ENCODE measurements around the gene TTYH2.

TTYH2 gene

GRCh38 chr17:74235911-74236371 lies 22.6 kb downstream of the TTYH2 start:
- DNase-seq (ENCODE audit: low read depth): no peak
- no peak overlapping the region for H3K4me3 ChIP-seq (ENCODE audit: low read length)
- no peak for TF ChIP-seq CTCF (conservative IDR thresholded peaks at IDR 0.05; ENCODE audit: low read length)

DNA sequence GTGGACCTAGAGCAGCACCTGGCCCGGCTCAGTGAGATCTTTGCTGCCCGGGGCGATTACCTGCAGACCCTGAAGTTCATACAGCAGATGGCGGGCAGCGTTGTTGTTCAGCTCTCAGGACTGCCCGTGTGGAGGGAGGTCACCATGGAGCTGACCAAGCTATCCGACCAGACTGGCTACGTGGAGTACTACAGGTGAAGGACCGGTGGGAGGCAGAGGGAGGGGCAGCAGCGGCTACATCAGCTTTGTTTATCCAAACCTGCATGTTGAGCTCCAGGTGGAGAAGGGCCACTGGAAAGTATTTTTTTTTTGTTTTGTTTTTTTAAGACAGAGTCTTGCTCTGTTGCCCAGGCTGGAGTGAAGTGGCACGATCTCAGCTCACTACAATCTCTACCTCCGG lies 23.9 kb downstream of the TTYH2 start:
- no peak overlapping the region for H3K4me3 ChIP-seq (ENCODE audit: low read length)
- TF ChIP-seq CTCF (conservative IDR thresholded peaks at IDR 0.05; ENCODE audit: low read length): no peak
- DNase-seq (ENCODE audit: low read depth): no peak

- no peak for DNase-seq (ENCODE audit: low read depth)
- H3K4me3 ChIP-seq (ENCODE audit: low read length): no peak overlapping the region
- no peak for TF ChIP-seq CTCF (conservative IDR thresholded peaks at IDR 0.05; ENCODE audit: low read length)
Observed at GRCh38 chr17:74239172-74239571, 25.8 kb downstream of the TTYH2 start.

DNA sequence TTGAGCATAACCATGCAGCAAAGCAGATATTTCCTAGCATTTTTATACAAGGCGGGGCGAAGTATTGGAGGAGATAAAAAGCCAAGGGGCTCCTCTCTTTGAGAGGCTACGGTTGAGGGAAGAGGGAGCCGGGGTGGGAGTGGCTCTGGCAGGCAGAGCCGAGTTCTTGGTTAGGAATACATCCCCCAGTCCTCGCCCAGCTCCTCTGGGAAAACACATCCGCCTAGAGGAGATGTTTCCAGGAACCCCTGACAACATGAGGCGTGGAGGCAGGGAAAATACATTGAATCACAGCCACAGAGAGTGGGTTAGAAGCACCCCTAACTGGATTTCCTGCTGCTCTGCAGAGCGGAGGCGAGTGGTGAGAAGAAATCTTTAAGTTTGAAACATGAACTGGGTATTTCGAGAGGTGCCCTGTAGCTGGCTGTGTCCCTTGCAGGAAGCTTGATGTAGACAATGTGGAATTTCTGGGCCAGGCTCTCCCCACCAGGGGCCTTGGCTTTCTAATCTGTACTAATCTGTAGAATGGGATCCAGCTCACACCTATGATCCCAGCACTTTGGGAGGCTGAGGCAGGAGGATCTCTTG lies 27.3 kb downstream of the TTYH2 start:
- peak; percentile 2 for DNase-seq (ENCODE audit: low read depth)
- no peak for TF ChIP-seq CTCF (conservative IDR thresholded peaks at IDR 0.05; ENCODE audit: low read length)
- H3K4me3 ChIP-seq (ENCODE audit: low read length): no peak overlapping the region

DNA sequence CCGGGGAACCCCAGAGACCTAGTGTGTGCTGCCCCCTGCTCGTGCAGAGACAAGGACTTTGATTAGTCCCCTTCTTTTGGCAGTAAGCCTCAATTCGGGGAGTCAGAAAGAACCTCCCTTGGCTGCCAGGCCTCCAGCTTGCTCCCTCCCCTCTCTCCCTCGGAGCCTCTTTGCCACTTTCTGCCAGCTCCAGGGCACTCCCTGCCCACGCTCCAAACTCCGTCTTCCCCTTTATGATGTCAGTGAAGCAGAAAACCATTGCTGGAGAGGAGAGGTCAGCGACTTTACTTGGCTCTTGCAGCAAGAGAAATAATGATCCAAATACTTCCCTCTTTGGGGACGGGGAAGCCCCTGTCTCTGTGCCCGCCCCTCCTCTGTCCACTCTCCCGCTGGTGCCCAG lies 28.1 kb downstream of the TTYH2 start:
- H3K4me3 ChIP-seq (ENCODE audit: low read length): no peak overlapping the region
- no peak for DNase-seq (ENCODE audit: low read depth)
- TF ChIP-seq CTCF (conservative IDR thresholded peaks at IDR 0.05; ENCODE audit: low read length): no peak

DNA sequence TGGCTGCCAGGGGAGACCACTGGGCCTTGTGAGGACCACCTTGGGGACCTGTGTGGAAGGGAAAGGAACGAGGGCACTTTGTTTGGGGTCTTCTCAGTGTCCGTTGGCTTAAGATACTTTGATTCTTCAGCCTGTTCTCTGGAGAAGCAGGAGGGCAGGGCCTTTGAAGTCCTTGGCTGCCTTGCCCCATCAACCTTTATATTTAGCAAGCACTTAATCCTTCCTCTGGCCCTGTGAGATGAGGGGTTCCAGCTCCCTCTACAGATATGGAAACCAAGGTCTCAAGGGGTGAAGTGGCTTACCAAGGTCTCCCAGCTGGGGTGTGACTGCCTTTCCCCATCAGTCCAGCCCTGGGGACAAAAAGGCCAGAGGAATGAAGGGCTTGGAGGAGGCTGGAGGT lies 28.5 kb downstream of the TTYH2 start:
- TF ChIP-seq CTCF (conservative IDR thresholded peaks at IDR 0.05; ENCODE audit: low read length): no peak
- no peak overlapping the region for H3K4me3 ChIP-seq (ENCODE audit: low read length)
- DNase-seq (ENCODE audit: low read depth): no peak

DNA sequence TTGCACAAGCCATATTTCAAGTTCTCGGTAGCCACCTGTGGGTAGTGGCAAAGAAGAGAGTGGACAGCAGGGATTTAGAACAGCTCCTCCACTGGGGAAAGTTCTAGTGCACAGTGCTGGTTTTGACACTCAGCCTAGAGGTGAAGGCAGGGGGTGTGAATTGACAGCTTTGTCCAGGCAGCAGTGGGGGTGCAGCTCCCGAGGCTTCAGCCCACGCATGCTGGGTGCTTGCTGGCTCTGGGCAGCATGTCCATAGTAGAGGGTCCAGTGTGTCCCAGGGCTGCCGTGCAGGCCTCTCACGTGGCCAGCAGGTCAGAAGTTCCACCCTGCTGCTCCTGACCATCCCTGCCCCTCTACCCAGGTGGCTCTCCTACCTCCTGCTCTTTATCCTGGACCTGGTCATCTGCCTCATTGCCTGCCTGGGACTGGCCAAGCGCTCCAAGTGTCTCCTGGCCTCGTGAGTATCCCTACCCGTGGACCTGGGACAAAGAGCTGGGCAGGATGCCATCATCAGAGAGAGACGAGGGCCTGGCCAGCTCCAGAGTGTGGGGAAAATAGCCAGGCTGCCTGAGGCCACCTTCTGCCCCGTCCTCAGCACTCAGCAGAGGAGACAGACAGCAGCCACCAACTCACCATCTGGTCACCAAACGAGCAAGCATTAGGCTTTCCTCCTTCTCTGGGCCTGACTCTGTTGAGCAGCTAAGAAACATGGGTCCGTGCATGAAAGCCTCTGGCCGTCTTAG lies 29.8 kb downstream of the TTYH2 start:
- TF ChIP-seq CTCF (conservative IDR thresholded peaks at IDR 0.05; ENCODE audit: low read length): no peak
- H3K4me3 ChIP-seq (ENCODE audit: low read length): no peak overlapping the region
- DNase-seq (ENCODE audit: low read depth): no peak

Measured in AG10803 (cell line).